IPS DF 6.9 (cell line): ENCODE results near the gene PKP3.
"Not testable (repeated sequence)": the region's sequence is repeated elsewhere in the genome, so short reads cannot be mapped to it uniquely, and the experiment has no call there.

Experiments
- DNase-seq: peaks from one replicate; pipeline ENCODE4 v3.0.0-alpha.2; 2013; ENCODE audit warnings: low read depth, low spot score
- H3K27ac ChIP-seq: one replicate; pipeline ENCODE4 v1.5.1; 2013; ENCODE audit warnings: low read length, control low read depth
- H3K27me3 ChIP-seq: 2 replicates; pipeline ENCODE4 v1.6.1; 2013; ENCODE audit warnings: mild to moderate bottlenecking, low read length; ENCODE audit not compliant: control insufficient read depth, insufficient read depth
- H3K36me3 ChIP-seq: 2 replicates; pipeline ENCODE4 v1.6.1; 2013; ENCODE audit warnings: low read length; ENCODE audit not compliant: control insufficient read depth, insufficient read depth
- H3K4me1 ChIP-seq: 2 replicates; pipeline ENCODE4 v1.6.1; 2013; ENCODE audit warnings: low read length; ENCODE audit not compliant: control insufficient read depth, insufficient read depth
- H3K4me3 ChIP-seq: 2 replicates; pipeline ENCODE4 v1.5.1; 2013; ENCODE audit warnings: mild to moderate bottlenecking, low read length
- H3K9me3 ChIP-seq: 2 replicates; pipeline ENCODE4 v1.6.1; 2013; ENCODE audit warnings: low read length, inconsistent platforms; ENCODE audit not compliant: control insufficient read depth, insufficient read depth
- WGBS: extraction: QIAGEN DNeasy Blood & Tissue Kit; methylation state at CpG from one replicate; pipeline ENCODE4 v1.1.7; 2013; ENCODE audit warnings: mixed read lengths, missing lambda C conversion rate; ENCODE audit not compliant: insufficient read length, insufficient coverage; 5-methylcytosine and 5-hydroxymethylcytosine counted together

PKP3 gene

GRCh38 chr11:353179-353873, 40.7 kb upstream of the PKP3 start:
- no peaks in the 10 kb centered on the region for H3K27me3 ChIP-seq
- peaks cover 8% of the 10 kb centered on the region for H3K4me1 ChIP-seq
- H3K4me3 ChIP-seq: no peak overlapping the region
- peaks cover 2% of the 10 kb centered on the region; the same call in 1 of the 2 replicates for H3K36me3 ChIP-seq
- no peaks in the 10 kb centered on the region for H3K9me3 ChIP-seq
- no peak for DNase-seq
- no peak overlapping the region for H3K27ac ChIP-seq
- WGBS: no CpG with 5 or more reads among the region's 16 CpGs

DNA sequence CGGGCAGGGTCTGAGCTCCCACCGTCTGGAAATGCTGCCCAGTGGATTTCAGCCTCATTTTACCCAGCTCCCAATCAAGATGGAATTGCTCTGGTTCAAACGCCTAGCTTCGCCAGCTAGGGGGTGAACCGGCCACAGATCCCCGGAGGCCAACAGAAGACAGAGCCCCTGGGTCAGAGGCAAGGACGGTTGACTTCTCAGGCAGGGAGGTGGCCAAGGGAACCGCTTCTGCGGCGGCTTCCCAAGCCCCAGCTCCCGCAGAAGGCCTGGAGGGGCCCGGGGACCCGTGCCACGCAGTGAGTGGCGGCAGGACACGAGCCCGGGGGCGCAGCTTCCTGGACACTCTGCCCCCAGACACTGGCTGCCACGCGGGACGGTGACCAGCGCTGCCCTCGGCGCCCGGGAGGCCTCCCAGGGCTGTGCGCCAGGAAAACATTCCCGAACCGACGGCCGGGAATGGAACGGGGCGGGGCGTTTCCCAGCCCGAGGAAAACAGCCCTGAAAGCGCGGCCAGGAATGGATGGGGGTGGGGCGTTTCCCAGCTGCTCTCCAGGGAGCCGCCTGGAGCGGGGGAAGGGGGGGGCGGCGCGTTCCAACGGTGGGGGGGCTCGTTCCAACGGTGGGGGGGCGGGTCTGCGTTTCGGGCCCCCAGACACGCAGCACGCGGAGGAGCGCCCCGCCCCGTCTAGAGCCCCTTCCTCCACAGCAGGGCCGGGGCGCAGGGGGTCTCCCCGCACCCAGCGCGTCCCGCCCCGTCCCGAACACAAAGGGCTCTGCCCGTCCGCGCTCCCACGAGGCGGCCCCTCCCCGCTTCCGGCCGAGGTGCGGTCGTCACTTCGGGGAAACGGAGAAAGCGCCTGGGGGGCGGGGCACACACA, 38.2 kb upstream of the PKP3 start:
- DNase-seq: no peak
- no peaks in the 10 kb centered on the region for H3K27me3 ChIP-seq
- no CpG with 5 or more reads among the region's 76 CpGs for WGBS

GRCh38 chr11:356610-357009, 37.4 kb upstream of the PKP3 start:
- H3K36me3 ChIP-seq: peaks cover 2% of the 10 kb centered on the region; the same call in 1 of the 2 replicates
- DNase-seq: no peak
- H3K27ac ChIP-seq: no peak overlapping the region
- H3K4me3 ChIP-seq: no peak overlapping the region
- H3K9me3 ChIP-seq: no peaks in the 10 kb centered on the region; the same call in 1 of the 2 replicates
- peaks cover 6% of the 10 kb centered on the region for H3K4me1 ChIP-seq
- no peaks in the 10 kb centered on the region for H3K27me3 ChIP-seq
- no CpG with 5 or more reads among the region's 6 CpGs for WGBS

More for the DNA sequence above, 38.2 kb upstream of the PKP3 start:
- Histone ChIP-seq H3K9me3 (no peaks in the 10 kb centered on the region; the same call in 1 of the 2 replicates), H3K27ac (no peak overlapping the region), H3K4me3 (peak overlapping the region; percentile 18; the same call in 1 of the 2 replicates), H3K4me1 (peaks cover 6% of the 10 kb centered on the region), H3K36me3 (peaks cover 2% of the 10 kb centered on the region; the same call in 1 of the 2 replicates)

DNA sequence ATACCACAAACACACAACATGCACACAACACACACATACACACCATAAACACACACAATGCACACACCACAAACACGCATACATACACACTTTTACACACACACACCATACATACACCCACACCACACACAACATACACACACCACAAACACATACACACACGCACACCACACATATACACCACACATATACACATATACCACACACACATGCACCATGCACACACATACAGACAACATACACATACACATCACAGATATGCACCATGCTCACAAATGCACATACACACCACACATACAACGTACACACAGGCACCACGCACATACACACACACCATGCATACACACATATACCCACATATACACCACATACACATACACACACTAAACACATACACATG, 36.4 kb upstream of the PKP3 start:
- no peak for DNase-seq
- Histone ChIP-seq H3K4me3 (no peak overlapping the region), H3K27me3 (no peaks in the 10 kb centered on the region), H3K36me3 (peaks cover 2% of the 10 kb centered on the region; the same call in 1 of the 2 replicates), H3K9me3 (no peaks in the 10 kb centered on the region; the same call in 1 of the 2 replicates), H3K27ac (no peak overlapping the region), H3K4me1 (peaks cover 6% of the 10 kb centered on the region)
- WGBS: over 99% methylated on average over 4 of the region's 4 CpGs

DNA sequence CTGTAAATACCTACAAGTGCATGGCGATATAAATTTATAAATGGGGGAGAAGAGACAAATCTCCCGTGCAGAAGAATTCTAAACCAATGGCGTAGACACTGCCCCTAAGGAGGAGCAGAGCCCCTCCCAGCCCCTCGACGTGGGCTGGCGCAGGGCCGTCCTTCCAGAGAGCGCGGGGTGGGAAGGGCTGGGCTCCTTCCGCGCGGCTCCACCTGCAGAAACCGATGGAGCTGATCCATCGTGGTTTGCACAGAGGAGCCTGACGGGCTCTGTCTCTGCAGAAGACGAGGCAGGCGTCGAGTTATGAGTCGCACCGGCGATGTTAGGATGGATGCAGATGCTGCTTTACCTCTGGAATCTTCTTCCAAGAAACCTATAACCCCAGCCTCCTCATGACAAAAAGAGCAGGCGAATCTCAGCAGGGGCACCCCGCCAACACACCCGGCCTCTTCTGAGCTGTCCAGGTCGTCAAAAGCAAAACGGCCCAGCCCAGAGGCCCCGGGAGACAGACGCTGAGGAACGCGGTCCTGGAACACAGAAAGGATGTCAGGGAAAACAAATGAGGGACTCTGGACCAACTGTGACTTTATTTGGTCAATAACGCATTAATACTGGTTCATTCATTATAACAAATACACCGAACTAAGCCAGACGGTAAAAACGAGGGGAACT, 35.7 kb upstream of the PKP3 start:
- no CpG with 5 or more reads among the region's 34 CpGs for WGBS
- peaks cover 2% of the 10 kb centered on the region; the same call in 1 of the 2 replicates for H3K36me3 ChIP-seq
- H3K9me3 ChIP-seq: no peaks in the 10 kb centered on the region; the same call in 1 of the 2 replicates
- no peak for DNase-seq
- no peak overlapping the region for H3K4me3 ChIP-seq
- H3K4me1 ChIP-seq: peaks cover 6% of the 10 kb centered on the region
- H3K27ac ChIP-seq: no peak overlapping the region
- H3K27me3 ChIP-seq: no peaks in the 10 kb centered on the region

DNA sequence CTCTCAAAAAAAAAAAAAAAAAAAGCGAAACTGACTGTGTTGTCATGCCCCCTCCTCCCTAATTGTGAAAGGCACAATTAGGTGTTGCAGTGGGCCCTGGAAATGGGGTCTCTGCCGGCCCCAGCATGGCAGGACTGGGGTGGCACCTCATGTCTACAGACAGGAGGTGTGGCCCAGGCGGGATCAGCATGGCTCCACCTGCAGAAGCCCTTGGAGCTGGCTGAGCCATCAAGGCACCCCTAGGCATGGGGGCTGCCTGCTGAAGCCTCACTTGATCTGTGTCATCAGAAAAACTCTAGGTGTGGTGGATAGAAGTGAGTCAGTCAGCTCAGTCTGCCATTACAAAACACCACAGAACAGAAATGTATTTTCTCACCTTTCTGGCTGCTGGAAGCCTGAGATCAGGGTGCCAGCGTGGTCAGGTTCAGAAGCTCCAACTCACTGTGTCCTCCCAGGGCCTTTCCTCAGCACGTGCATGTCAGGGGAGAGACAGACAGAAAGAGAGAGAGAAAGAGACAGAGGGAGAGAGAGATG, 34.8 kb upstream of the PKP3 start:
- no peak for DNase-seq
- Histone ChIP-seq H3K4me3 (no peak overlapping the region), H3K27ac (no peak overlapping the region), H3K36me3 (peaks cover 2% of the 10 kb centered on the region; the same call in 1 of the 2 replicates), H3K27me3 (no peaks in the 10 kb centered on the region), H3K9me3 (no peaks in the 10 kb centered on the region; the same call in 1 of the 2 replicates), H3K4me1 (peaks cover 7% of the 10 kb centered on the region)
- WGBS: no CpG with 5 or more reads among the region's 5 CpGs

DNA sequence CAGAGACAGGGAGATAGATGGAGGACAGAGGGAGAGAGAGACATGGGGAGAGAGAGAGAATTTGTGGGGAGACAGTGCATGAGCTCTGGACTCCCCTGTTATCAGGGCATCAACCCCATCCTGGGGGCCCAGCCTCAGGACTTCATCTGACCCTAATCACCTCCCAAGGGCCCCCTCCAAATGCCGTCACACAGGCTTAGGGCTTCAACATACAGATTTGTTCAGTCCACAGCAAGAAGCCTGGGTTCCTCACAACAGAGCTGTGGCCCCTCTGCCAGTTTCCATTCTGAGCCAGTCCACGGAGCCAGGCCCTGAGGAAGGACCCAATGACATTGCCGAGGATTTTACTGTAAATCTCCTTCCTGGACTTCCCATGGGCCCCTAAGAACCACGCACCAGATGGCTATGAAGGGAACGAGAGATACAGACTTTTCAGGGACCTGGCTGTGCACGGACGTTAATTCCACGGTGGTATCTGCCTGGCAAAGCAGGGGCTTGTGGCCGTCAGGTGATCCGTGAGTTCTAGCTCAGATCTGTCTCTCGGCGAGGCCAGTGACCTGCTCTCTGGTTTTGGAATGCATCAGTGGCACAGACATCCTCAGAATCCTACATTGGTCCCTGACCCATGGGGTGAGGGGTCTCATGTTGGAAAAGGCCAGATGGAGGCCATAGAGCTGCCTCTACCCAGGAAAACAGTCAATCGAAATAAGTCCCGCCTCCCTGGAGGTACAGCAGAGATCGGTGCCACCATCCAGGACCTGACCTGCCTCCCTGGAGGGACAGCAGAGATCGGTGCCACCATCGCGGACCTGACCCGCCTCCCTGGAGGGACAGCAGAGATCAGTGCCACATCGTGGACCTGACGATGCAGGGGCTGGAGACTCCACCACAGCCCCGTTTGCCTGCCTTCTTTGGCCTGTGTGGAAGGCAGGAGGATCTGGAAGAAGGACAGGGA, 33.4 kb upstream of the PKP3 start:
- Histone ChIP-seq H3K36me3 (peaks cover 2% of the 10 kb centered on the region; the same call in 1 of the 2 replicates), H3K4me1 (peaks cover 4% of the 10 kb centered on the region), H3K27me3 (no peaks in the 10 kb centered on the region), H3K4me3 (no peak overlapping the region), H3K27ac (no peak overlapping the region), H3K9me3 (no peaks in the 10 kb centered on the region; the same call in 1 of the 2 replicates)
- no CpG with 5 or more reads among the region's 22 CpGs for WGBS
- DNase-seq: no peak

- H3K27me3 ChIP-seq: no peaks in the 10 kb centered on the region
- H3K36me3 ChIP-seq: no peaks in the 10 kb centered on the region
- peaks cover 4% of the 10 kb centered on the region; the same call in 1 of the 2 replicates for H3K4me1 ChIP-seq
- DNase-seq: no peak
- WGBS: no CpG with 5 or more reads among the region's 36 CpGs
- no peak overlapping the region for H3K27ac ChIP-seq
- no peaks in the 10 kb centered on the region; the same call in 1 of the 2 replicates for H3K9me3 ChIP-seq
- no peak overlapping the region for H3K4me3 ChIP-seq
Observed at GRCh38 chr11:362642-363442, 31.2 kb upstream of the PKP3 start.

- H3K27me3 ChIP-seq, H3K4me1 ChIP-seq, H3K4me3 ChIP-seq, DNase-seq, H3K9me3 ChIP-seq, H3K36me3 ChIP-seq, H3K27ac ChIP-seq: not testable (repeated sequence)
- WGBS: no CpG with 5 or more reads among the region's 22 CpGs
Observed at GRCh38 chr11:363443-363805, 30.6 kb upstream of the PKP3 start.
